K562 (cell line): ENCODE measurements around the gene RSRC1. TPM values are rescaled to one million over a fixed set of nuclear protein-coding genes. Genes with fewer than 3 reads are reported as not detected.

Experiments
- AFF1 ChIP-seq, 2 experiments: fragments of 450-650 bp; IDR thresholded peaks; 2 replicates each; pipeline ENCODE4 v1.6.1; 2018; ENCODE audit warnings: mild to moderate bottlenecking in 2 of 2, low read depth in 1 of 2; ENCODE audit not compliant: partially characterized antibody in 2 of 2
- EP400 ChIP-seq: fragments of 450-650 bp; IDR thresholded peaks from 2 replicates; pipeline ENCODE4 v1.6.1; 2017; ENCODE audit warnings: antibody characterized with exemption, mild to moderate bottlenecking, moderate library complexity
- HDAC2 ChIP-seq: fragments of 450-650 bp; IDR thresholded peaks from 2 replicates; pipeline ENCODE4 v1.6.1; 2016; ENCODE audit warnings: mild to moderate bottlenecking
- KLF16 ChIP-seq: IDR thresholded peaks from 2 replicates; pipeline ENCODE4 v1.6.1; 2016; ENCODE audit warnings: antibody characterized with exemption
- RBM34 ChIP-seq: fragments of 200-400 bp; formaldehyde crosslinking; IDR thresholded peaks from 2 replicates; pipeline ENCODE4 v1.6.1; 2018; ENCODE audit warnings: low read length, borderline replicate concordance; ENCODE audit not compliant: insufficient read depth
- RFX1 ChIP-seq: fragments of 450-650 bp; IDR thresholded peaks from 2 replicates; pipeline ENCODE4 v1.6.1; 2016; ENCODE audit warnings: mild to moderate bottlenecking, moderate library complexity
- SIN3A ChIP-seq, 2 experiments: fragments of 150-350 bp in 1 of 2; IDR thresholded peaks; 2 replicates each; pipeline ENCODE4 v1.6.1; 2011 to 2016; ENCODE audit warnings: borderline replicate concordance in 2 of 2, low read depth in 2 of 2, low read length in 2 of 2, mild to moderate bottlenecking in 2 of 2, moderate library complexity in 2 of 2; ENCODE audit not compliant: control insufficient read depth in 1 of 2
- SMAD3 ChIP-seq: fragments of 450-650 bp; formaldehyde crosslinking; conservative IDR thresholded peaks from 2 replicates; pipeline ENCODE4 v1.4.0; 2020; ENCODE audit warnings: mild to moderate bottlenecking
- ZNF133 ChIP-seq: fragments of 250-450 bp; sonication (Bioruptor Pico); IDR thresholded peaks from 2 replicates; pipeline ENCODE4 v1.4.0; 2020; ENCODE audit warnings: mild to moderate bottlenecking
- ZNF583 ChIP-seq: fragments of 250-450 bp; sonication (Bioruptor Pico); IDR thresholded peaks from 2 replicates; pipeline ENCODE4 v1.4.0; 2020
- ZNF766 ChIP-seq: fragments of 200-800 bp; sonication (Bioruptor generic); conservative IDR thresholded peaks from 2 replicates; pipeline ENCODE4 v1.6.1; 2016; ENCODE audit warnings: missing genetic modification characterization, missing compliant biosample characterization
- polyA plus RNA-seq, 8 experiments: library from polyadenylated mRNA; depleted of rRNA in 4 of 8; stranded (reverse) in 5 of 8; unstranded in 3 of 8; fragments of >200 nt; fragmentation: Nextera tagmentation in 2 of 8; fragmentation: Illumina TruSeq in 1 of 8; extraction: Ambion mirVana in 2 of 8; extraction: Trizol in 1 of 8; gene quantifications; 2 replicates each; pipeline versions ENCODE4 v1.2.1 to v1.2.3, GENCODE V29; 2011 to 2014; ENCODE audit warnings: inconsistent platforms in 1 of 8, missing spikeins in 1 of 8
- total RNA-seq, 7 experiments: library from RNA; depleted of rRNA in 6 of 7; stranded (reverse); fragments of >200 nt in 6 of 7; fragmentation: Illumina TruSeq in 2 of 7; extraction: Trizol in 2 of 7; gene quantifications; 2 replicates each; pipeline versions ENCODE4 v1.2.1 to v1.2.3, GENCODE V29; 2011 to 2021; ENCODE audit warnings: low replicate concordance in 1 of 7

RSRC1 gene
- total and polyA plus RNA-seq, 9 of the 15 experiments (the other 6 are each of a cell fraction or from before 2014, with no cell fraction given): 19.3 to 128 (median 75.5) TPM

DNA sequence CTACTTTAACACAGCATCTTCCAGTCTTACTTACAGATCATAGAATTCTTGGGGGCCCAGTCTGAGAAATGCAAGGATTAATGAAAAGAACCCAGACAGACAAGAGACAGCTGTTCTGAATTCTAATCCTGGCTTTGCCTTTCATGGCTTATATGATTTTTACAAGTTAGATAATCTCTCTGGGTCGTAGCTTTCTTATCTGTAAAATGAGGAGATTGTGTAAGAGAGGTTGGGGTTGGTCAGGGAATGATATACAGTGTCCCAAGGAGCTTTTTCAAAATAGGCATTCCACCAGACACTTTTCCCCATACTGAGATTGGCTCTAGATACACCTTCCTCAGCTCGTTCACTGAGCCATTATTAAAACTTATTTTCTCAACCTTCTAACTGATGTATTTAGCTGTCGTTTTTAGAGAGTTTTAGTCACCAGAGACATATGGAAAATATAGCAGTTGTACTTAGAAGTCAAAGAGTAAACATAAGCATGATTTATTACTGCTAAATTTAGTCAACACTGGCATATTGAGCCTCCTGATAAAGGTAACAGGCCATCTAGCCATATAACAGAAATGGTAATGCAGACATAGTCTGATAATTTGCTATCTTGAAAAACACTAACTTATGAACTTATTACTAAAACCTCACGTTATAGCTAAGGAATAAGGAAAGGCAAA, 298.1 kb downstream of the RSRC1 start (continued):
- TF ChIP-seq SIN3A (IDR thresholded peaks at IDR 0.05; ENCODE audit: borderline replicate concordance in 2 of 2, control insufficient read depth in 1 of 2, low read depth in 2 of 2, low read length in 2 of 2): no peak
- no peak for TF ChIP-seq ZNF583 (CRISPR knock-in tag)
- TF ChIP-seq ZNF133: no peak
- no peak for TF ChIP-seq AFF1 (IDR thresholded peaks at IDR 0.05; ENCODE audit: low read depth in 1 of 2, partially characterized antibody in 2 of 2)
- no peak for TF ChIP-seq ZNF766 (CRISPR knock-in tag)
- TF ChIP-seq HDAC2: no peak; the same call in 1 of the 2 replicates
- no peak for TF ChIP-seq RBM34
- TF ChIP-seq KLF16: peak; percentile 71
- TF ChIP-seq SMAD3: no peak
- TF ChIP-seq RFX1: 0 out of 2 replicates have a peak, but pooled peaks have one; percentile 11
- TF ChIP-seq EP400: 0 out of 2 replicates have a peak, but pooled peaks have one; percentile 31
